Parathyroid adenoma (tissue), 2 donors: ENCODE measurements around the gene OBSCN.

Experiments
- H2AFZ ChIP-seq: fragments of 300-600 bp; sonication (generic); one replicate; pipeline ENCODE4 v1.7.0; 2017; ENCODE audit warnings: antibody characterized with exemption, mild to moderate bottlenecking
- H3K27ac ChIP-seq: fragments of 300-600 bp; sonication (generic); one replicate; pipeline ENCODE4 v1.7.0; 2017
- H3K27me3 ChIP-seq: fragments of 300-600 bp; sonication (generic); one replicate; pipeline ENCODE4 v1.7.0; 2017; ENCODE audit warnings: low read length; ENCODE audit not compliant: control insufficient read depth, insufficient read depth
- H3K36me3 ChIP-seq: fragments of 300-600 bp; sonication (generic); one replicate; pipeline ENCODE4 v1.7.0; 2017; ENCODE audit warnings: low read length; ENCODE audit not compliant: control insufficient read depth, insufficient read depth
- H3K4me1 ChIP-seq: fragments of 300-600 bp; sonication (generic); one replicate; pipeline ENCODE4 v1.7.0; 2017; ENCODE audit warnings: control low read depth
- H3K4me2 ChIP-seq: fragments of 300-600 bp; sonication (generic); one replicate; pipeline ENCODE4 v1.7.0; 2017; ENCODE audit warnings: low read length
- H3K4me3 ChIP-seq: fragments of 300-600 bp; sonication (generic); one replicate; pipeline ENCODE4 v1.7.0; 2017; ENCODE audit warnings: low read depth, low read length
- H3K79me2 ChIP-seq: fragments of 300-600 bp; sonication (generic); one replicate; pipeline ENCODE4 v1.7.0; 2017; ENCODE audit warnings: control low read depth
- H3K9ac ChIP-seq: fragments of 300-600 bp; sonication (generic); one replicate; pipeline ENCODE4 v1.7.0; 2017; ENCODE audit warnings: mild to moderate bottlenecking
- H3K9me3 ChIP-seq: fragments of 300-600 bp; sonication (generic); one replicate; pipeline ENCODE4 v1.7.0; 2017; ENCODE audit warnings: low read length; ENCODE audit not compliant: control insufficient read depth
- CTCF ChIP-seq: fragments of 300-600 bp; sonication (generic); IDR thresholded peaks from one replicate; pipeline ENCODE4 v1.7.0; 2017; ENCODE audit warnings: antibody characterized with exemption, mild to moderate bottlenecking
- donor health status: primary hyperparathyroidism.

The OBSCN gene

DNA sequence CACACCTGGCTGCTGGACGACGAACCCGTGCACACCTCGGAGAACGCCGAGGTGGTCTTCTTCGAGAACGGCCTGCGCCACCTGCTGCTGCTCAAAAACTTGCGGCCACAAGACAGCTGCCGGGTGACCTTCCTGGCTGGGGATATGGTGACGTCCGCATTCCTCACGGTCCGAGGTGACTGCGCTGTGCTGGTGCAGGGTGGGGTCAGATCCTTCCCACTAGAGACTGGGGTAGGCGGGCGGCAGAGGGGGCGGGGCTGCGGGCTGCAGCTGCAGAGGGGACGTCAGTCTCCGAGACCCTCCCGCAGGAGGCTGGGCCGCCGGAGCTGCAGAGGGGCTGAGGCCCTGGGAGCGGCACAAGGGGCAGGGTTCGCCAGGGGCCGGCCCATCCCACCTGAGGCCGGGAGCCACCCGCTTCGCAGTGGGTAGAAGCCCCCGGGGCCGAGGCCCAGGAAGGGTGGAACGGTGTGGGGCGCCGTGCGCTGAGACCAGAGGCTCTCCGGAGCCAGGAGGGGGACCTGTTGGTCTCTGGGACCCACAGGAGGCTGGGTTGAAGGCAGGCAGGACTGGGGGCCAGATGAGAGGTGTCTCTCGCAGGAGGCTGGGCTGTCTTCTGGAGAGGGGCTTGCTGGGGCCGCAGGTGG is 108.2 kb downstream of the OBSCN start:
- Histone ChIP-seq H3K4me2 (no peak overlapping the region), H3K27me3 (no peaks in the 10 kb centered on the region), H3K36me3 (no peaks in the 10 kb centered on the region), H3K9me3 (no peaks in the 10 kb centered on the region), H3K9ac (no peak overlapping the region), H3K4me3 (no peak overlapping the region), H2AFZ (no peak overlapping the region), H3K27ac (no peak overlapping the region), H3K4me1 (no peaks in the 10 kb centered on the region), H3K79me2 (no peaks in the 10 kb centered on the region)
- no peak for TF ChIP-seq CTCF

DNA sequence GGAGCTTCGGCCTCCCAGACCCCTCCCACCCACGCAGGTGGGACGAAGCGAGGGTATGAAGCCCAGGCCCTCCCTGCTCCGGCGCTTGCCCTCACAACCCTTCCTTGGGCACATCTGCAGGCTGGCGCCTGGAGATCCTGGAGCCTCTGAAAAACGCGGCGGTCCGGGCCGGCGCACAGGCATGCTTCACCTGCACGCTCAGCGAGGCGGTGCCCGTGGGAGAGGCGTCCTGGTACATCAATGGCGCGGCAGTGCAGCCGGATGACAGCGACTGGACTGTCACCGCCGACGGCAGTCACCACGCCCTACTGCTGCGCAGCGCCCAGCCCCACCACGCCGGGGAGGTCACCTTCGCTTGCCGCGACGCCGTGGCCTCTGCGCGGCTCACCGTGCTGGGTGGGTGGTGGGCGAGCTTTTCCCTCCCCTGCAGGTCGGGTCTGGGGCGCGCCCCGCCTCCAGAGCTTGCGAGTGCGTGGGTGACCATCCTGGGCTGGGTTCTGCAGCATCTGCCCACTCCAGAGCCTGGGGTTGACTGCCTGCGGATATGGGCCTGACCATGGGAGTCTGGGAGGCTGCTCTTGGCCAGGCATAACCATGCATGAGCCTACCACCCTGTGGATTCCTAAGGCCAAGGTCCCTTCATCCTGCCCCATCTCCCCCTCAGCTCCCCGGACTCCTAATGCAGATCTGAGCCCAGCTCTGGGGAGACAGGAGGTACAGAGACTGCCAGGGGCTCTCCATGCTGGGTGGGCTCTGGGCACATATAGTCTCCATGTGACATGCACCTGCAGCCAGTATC is 108.9 kb downstream of the OBSCN start:
- Histone ChIP-seq H3K79me2 (no peaks in the 10 kb centered on the region), H3K27ac (no peak overlapping the region), H3K9me3 (no peaks in the 10 kb centered on the region), H3K27me3 (no peaks in the 10 kb centered on the region), H3K4me3 (no peak overlapping the region), H3K4me2 (no peak overlapping the region), H3K9ac (no peak overlapping the region), H3K4me1 (no peaks in the 10 kb centered on the region), H3K36me3 (no peaks in the 10 kb centered on the region), H2AFZ (no peak overlapping the region)
- no peak for TF ChIP-seq CTCF

DNA sequence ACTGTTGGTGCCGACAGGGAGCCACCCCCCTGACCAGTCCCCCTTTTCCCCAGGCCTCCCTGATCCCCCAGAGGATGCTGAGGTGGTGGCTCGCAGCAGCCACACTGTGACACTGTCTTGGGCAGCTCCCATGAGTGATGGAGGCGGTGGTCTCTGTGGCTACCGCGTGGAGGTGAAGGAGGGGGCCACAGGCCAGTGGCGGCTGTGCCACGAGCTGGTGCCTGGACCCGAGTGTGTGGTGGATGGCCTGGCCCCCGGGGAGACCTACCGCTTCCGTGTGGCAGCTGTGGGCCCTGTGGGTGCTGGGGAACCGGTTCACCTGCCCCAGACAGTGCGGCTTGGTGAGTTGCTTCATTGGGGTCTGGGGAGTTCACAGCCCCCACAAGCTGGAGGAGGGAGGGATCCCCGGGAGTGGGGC is 109.6 kb downstream of the OBSCN start:
- H3K9me3 ChIP-seq = no peaks in the 10 kb centered on the region
- no peak overlapping the region for H2AFZ ChIP-seq
- H3K79me2 ChIP-seq = no peaks in the 10 kb centered on the region
- H3K4me3 ChIP-seq = no peak overlapping the region
- TF ChIP-seq CTCF = no peak
- H3K4me2 ChIP-seq = no peak overlapping the region
- H3K27me3 ChIP-seq = no peaks in the 10 kb centered on the region
- no peak overlapping the region for H3K9ac ChIP-seq
- H3K36me3 ChIP-seq = no peaks in the 10 kb centered on the region
- no peak overlapping the region for H3K27ac ChIP-seq
- H3K4me1 ChIP-seq = no peaks in the 10 kb centered on the region

- no peak overlapping the region for H3K4me3 ChIP-seq
- no peak overlapping the region for H3K4me2 ChIP-seq
- no peaks in the 10 kb centered on the region for H3K27me3 ChIP-seq
- H3K27ac ChIP-seq = no peak overlapping the region
- no peak overlapping the region for H3K9ac ChIP-seq
- no peaks in the 10 kb centered on the region for H3K4me1 ChIP-seq
- H3K9me3 ChIP-seq = no peaks in the 10 kb centered on the region
- H3K79me2 ChIP-seq = no peaks in the 10 kb centered on the region
- no peaks in the 10 kb centered on the region for H3K36me3 ChIP-seq
- TF ChIP-seq CTCF = no peak
- no peak overlapping the region for H2AFZ ChIP-seq
Measured at GRCh38 chr1:228317891-228318810, 110.3 kb downstream of the OBSCN start.
